LNCAP (cell line): ENCODE data around the gene PIGL.

Experiments
- CTCF ChIP-seq: fragments of 450-650 bp; IDR thresholded peaks from 2 replicates; pipeline ENCODE4 v1.5.1; 2017; ENCODE audit warnings: mild to moderate bottlenecking

The PIGL gene

GRCh38 chr17:16191604-16192003 lies 25.4 kb upstream of the PIGL start:
- no peak for TF ChIP-seq CTCF

GRCh38 chr17:16197276-16197675 lies 19.7 kb upstream of the PIGL start:
- no peak for TF ChIP-seq CTCF

- no peak for TF ChIP-seq CTCF
Measured at GRCh38 chr17:16199093-16199492, 17.9 kb upstream of the PIGL start.

- TF ChIP-seq CTCF: no peak
Measured at GRCh38 chr17:16211590-16211989, 5.4 kb upstream of the PIGL start.

- no peak for TF ChIP-seq CTCF
Measured at GRCh38 chr17:16212793-16213192, 4.2 kb upstream of the PIGL start.

GRCh38 chr17:16214190-16215001 lies 2.6 kb upstream of the PIGL start:
- TF ChIP-seq CTCF: no peak

GRCh38 chr17:16215002-16215272 lies 2.1 kb upstream of the PIGL start:
- TF ChIP-seq CTCF: no peak
